PFSK-1 (cell line): ENCODE measurements around the gene TRPV5.

Experiments
- FOXP2 ChIP-seq: optimal IDR thresholded peaks from 2 replicates; pipeline ENCODE3; 2011; ENCODE audit warnings: borderline replicate concordance, control low read depth, inconsistent platforms; ENCODE audit not compliant: insufficient read depth; ENCODE audit errors: extremely low read length, extremely low read depth
- POLR2AphosphoS5 ChIP-seq: IDR thresholded peaks from 2 replicates; pipeline ENCODE4 v1.6.1; 2012; ENCODE audit warnings: low read depth, mild to moderate bottlenecking, control low read depth, low read length, moderate library complexity
- SIN3A ChIP-seq: IDR thresholded peaks from 2 replicates; pipeline ENCODE4 v1.6.1; 2012; ENCODE audit warnings: mild to moderate bottlenecking, low read length, moderate library complexity, borderline replicate concordance; ENCODE audit not compliant: insufficient read depth
- TAF1 ChIP-seq: IDR thresholded peaks from 2 replicates; pipeline ENCODE4 v1.6.1; 2012; ENCODE audit warnings: low read length, control low read depth, borderline replicate concordance; ENCODE audit not compliant: insufficient read depth
- TF ChIP-seq, protein P1 (sequence below), 2 experiments: IDR thresholded peaks; 2 replicates each; pipeline versions ENCODE4 v1.6.1 to v1.8.0; 2011 to 2012; ENCODE audit warnings: low read depth in 2 of 2, low read length in 2 of 2, control low read depth in 1 of 2, inconsistent platforms in 1 of 2, mild to moderate bottlenecking in 1 of 2, moderate library complexity in 1 of 2; ENCODE audit not compliant: insufficient read depth in 1 of 2

TRPV5 gene

DNA sequence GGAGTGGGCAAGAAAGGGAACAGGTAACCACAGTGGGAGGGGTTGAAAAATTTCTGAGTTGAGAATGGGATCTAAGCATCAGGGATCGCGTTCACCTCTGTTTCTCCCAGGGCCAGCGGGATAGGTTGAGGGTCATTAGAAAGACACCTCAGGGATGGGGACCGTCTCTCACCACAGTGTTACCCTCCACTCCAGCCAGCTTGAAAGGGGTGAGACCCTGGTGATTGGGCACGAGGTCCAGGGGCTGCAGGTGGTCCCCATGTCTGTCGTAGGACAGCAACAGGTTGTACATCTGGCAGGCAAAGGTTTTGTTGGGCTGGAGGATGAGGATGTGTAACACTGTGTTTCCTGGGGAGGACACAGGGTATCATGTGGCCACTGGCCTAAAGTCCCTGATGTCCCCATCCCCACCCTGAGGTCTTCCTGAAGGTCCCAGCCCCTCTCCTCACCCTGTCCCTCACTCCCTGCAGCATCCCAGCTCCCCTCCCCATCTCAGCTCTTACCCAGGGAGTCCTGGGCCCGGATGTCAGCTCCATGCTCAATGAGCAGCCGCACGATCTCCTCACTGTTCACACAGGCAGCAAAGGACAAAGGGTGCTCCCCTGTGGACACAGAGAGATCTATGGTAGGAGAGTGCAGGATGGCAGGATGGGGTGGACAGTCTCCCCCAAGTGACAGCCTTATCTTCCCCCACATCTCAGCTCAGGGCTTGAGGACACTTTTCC, 57.1 kb downstream of the TRPV5 start:
- TF ChIP-seq TAF1 (no peak), FOXP2 (no peak), POLR2AphosphoS5 (no peak), SIN3A (no peak)
- TF ChIP-seq, protein P1, sequence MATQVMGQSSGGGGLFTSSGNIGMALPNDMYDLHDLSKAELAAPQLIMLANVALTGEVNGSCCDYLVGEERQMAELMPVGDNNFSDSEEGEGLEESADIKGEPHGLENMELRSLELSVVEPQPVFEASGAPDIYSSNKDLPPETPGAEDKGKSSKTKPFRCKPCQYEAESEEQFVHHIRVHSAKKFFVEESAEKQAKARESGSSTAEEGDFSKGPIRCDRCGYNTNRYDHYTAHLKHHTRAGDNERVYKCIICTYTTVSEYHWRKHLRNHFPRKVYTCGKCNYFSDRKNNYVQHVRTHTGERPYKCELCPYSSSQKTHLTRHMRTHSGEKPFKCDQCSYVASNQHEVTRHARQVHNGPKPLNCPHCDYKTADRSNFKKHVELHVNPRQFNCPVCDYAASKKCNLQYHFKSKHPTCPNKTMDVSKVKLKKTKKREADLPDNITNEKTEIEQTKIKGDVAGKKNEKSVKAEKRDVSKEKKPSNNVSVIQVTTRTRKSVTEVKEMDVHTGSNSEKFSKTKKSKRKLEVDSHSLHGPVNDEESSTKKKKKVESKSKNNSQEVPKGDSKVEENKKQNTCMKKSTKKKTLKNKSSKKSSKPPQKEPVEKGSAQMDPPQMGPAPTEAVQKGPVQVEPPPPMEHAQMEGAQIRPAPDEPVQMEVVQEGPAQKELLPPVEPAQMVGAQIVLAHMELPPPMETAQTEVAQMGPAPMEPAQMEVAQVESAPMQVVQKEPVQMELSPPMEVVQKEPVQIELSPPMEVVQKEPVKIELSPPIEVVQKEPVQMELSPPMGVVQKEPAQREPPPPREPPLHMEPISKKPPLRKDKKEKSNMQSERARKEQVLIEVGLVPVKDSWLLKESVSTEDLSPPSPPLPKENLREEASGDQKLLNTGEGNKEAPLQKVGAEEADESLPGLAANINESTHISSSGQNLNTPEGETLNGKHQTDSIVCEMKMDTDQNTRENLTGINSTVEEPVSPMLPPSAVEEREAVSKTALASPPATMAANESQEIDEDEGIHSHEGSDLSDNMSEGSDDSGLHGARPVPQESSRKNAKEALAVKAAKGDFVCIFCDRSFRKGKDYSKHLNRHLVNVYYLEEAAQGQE (IDR thresholded peaks at IDR 0.05; ENCODE audit: insufficient read depth in 1 of 2, low read depth in 2 of 2, low read length in 2 of 2), result no peak

DNA sequence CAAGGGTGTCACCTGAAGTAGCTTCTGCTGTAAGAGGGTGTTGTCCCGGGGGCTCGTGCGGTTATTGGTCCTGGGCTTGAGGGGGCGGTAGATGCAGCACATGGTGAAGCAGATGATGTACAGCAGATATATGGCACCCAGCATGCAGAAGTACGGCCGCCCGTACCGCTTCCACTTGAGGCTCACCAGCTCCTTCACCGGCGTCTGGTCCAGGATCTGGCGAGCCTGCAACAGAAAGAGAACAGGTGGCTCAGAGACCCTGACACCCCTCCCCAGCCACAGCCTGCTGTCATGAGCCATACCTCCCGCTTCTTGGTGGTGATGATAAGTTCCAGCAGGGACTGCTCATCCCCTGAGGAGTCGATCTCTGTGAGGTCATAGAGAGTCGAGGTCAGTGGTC, 58.1 kb downstream of the TRPV5 start:
- TF ChIP-seq SIN3A (no peak), POLR2AphosphoS5 (no peak), FOXP2 (no peak), TAF1 (no peak)
- TF ChIP-seq, protein P1 (IDR thresholded peaks at IDR 0.05; ENCODE audit: insufficient read depth in 1 of 2, low read depth in 2 of 2, low read length in 2 of 2), result no peak

DNA sequence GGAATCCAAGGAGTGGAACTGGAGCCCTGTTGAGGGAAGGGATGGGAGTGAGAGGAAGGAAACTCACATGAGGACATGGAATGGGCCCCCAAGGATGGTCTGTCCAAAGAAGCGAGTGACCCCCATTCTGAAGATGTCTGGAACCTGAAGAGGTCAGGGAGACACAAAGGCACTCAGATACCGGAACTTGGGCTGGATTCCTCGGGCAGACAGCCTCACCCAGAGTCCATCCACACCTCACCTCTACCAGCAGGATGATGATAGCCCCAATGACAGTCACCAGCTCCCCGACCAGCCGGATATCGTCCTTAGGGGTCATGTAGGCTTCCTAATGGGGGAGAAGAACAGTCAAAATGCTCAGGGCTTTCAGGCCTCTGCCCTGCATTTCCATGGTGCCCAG, 58.7 kb downstream of the TRPV5 start:
- TF ChIP-seq TAF1 (no peak), SIN3A (no peak), POLR2AphosphoS5 (no peak), FOXP2 (no peak)
- TF ChIP-seq, protein P1 (IDR thresholded peaks at IDR 0.05; ENCODE audit: insufficient read depth in 1 of 2, low read depth in 2 of 2, low read length in 2 of 2), result no peak

DNA sequence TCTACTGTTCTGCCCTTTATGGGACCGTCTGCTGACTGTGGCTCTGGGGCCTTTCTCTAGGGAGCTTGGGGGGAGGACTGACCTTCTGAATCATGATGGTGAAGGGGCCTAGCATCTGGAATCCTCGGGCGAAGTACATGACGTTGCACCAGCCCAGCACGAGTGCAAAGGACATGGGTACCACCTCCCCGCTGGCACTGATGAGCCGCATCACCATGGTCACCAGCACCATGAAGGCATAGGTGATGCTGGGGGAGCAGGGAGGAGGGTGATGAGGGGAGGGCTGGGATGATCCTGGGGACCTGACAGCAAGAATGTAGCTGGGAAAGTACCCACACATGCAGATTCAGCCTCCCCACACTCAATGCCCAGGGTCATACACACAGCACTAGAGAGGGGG, 59.1 kb downstream of the TRPV5 start:
- TF ChIP-seq TAF1, result no peak
- TF ChIP-seq POLR2AphosphoS5, result no peak
- TF ChIP-seq FOXP2, result no peak
- no peak for TF ChIP-seq SIN3A
- TF ChIP-seq, protein P1 (IDR thresholded peaks at IDR 0.05; ENCODE audit: insufficient read depth in 1 of 2, low read depth in 2 of 2, low read length in 2 of 2), result no peak

DNA sequence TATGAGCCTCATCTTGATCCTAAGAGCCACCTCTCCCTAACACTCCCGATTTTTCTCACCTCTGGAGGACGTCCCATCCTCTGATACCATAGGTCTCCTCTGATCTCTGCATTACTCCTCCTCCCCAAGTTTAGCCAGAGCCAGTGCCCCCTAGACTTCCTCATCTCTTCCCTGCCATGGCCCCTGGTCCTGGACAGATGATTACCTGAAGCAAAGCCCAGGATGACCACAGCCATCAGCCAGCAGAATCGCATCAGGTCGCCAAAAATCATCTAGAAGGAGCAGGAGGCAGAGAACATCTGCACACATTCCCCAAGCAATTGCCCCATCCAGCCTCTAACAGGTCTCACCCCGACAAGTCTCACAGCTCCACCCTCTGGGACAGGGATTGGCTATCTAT, 59.7 kb downstream of the TRPV5 start:
- no peak for TF ChIP-seq SIN3A
- no peak for TF ChIP-seq FOXP2
- TF ChIP-seq, protein P1 (IDR thresholded peaks at IDR 0.05; ENCODE audit: insufficient read depth in 1 of 2, low read depth in 2 of 2, low read length in 2 of 2), result no peak
- no peak for TF ChIP-seq POLR2AphosphoS5
- no peak for TF ChIP-seq TAF1
